ENCODE data around the gene VIT. TPM values are rescaled to one million over a fixed set of nuclear protein-coding genes. Genes with fewer than 3 reads are reported as not detected.

The VIT gene
- polyA plus RNA-seq, 1 of the 3 experiments (the other 2 are of a cell fraction), result not detected

DNA sequence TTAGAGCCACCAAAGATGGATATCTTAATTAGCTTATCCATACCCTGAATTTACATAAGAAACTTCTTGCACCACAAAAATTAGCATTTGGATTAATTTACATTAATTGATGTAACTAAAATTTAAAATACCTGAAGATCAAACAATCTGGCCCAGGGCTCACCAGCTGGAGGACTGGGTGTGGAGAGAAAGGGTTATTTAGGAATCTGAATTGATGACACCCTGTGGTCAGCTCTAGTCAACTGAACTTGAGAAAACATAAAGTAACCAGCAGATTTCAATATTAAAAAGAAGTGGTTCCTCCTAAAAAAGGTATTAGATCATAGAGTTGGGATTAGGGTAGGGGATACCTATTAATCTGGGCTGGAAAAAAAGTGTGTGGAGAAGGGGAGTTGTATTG is 147.3 kb downstream of the VIT start:
- ChIA-PET POLR2A (no interaction called here), CTCF (interaction anchor here (0.7 to 1.5 kb wide), 4 partner anchors 9 to 75 kb away, joined by 3 to 5 read pairs (median 3); no protein-coding TSS in a partner anchor)
- DNase-seq, result no peak
- H2AFZ ChIP-seq (ENCODE audit: low read depth), result no peak overlapping the region
- no peaks in the 10 kb centered on the region for H3K79me2 ChIP-seq (ENCODE audit: insufficient read depth)
- no peaks in the 10 kb centered on the region for H3K9me3 ChIP-seq
- H3K4me3 ChIP-seq (ENCODE audit: low read depth in 2 of 2, low read length in 1 of 2), result no peak overlapping the region
- peaks cover 41 to 50% of the 10 kb centered on the region in 2 experiments for H3K36me3 ChIP-seq (replicated peaks in 1 of 2; ENCODE audit: control insufficient read depth in 1 of 2, insufficient read depth in 2 of 2, low read length in 1 of 2)
- H3K27me3 ChIP-seq (ENCODE audit: insufficient read depth), result no peaks in the 10 kb centered on the region
- H3K9me2 ChIP-seq, result no peaks in the 10 kb centered on the region
- H4K20me1 ChIP-seq (ENCODE audit: insufficient read depth), result no peaks in the 10 kb centered on the region
- peaks cover 2% of the 10 kb centered on the region for H3F3A ChIP-seq (replicated peaks; ENCODE audit: insufficient read depth)
- H3K9ac ChIP-seq, result no peak overlapping the region
- no peaks in the 10 kb centered on the region for H3K4me1 ChIP-seq (ENCODE audit: control insufficient read depth in 1 of 2, insufficient read depth in 2 of 2, low read depth in 1 of 2, low read length in 1 of 2)
- H3K4me2 ChIP-seq, result no peak overlapping the region
- H3K27ac ChIP-seq (ENCODE audit: low read depth in 2 of 2, low read length in 1 of 2), result no peak overlapping the region
- TF ChIP-seq, protein P1, sequence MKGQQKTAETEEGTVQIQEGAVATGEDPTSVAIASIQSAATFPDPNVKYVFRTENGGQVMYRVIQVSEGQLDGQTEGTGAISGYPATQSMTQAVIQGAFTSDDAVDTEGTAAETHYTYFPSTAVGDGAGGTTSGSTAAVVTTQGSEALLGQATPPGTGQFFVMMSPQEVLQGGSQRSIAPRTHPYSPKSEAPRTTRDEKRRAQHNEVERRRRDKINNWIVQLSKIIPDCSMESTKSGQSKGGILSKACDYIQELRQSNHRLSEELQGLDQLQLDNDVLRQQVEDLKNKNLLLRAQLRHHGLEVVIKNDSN (IDR thresholded peaks at IDR 0.05; ENCODE audit: borderline replicate concordance, low read depth), result no peak
- TF ChIP-seq NRF1 (IDR thresholded peaks at IDR 0.05; ENCODE audit: low read depth, low read length) (no peak), GATA2 (CRISPR knock-in tag; IDR thresholded peaks at IDR 0.05) (no peak), ELF1 (IDR thresholded peaks at IDR 0.05) (no peak), POLR2AphosphoS5 (IDR thresholded peaks at IDR 0.05; ENCODE audit: low read depth, low read length) (no peak), TCF12 (IDR thresholded peaks at IDR 0.05) (no peak), RAD21 (IDR thresholded peaks at IDR 0.05; ENCODE audit: low read length) (no peak), FOXJ3 (CRISPR knock-in tag; IDR thresholded peaks at IDR 0.05) (no peak), TEAD4 (IDR thresholded peaks at IDR 0.05; ENCODE audit: borderline replicate concordance, insufficient read depth) (no peak), YY1 (IDR thresholded peaks at IDR 0.05; ENCODE audit: low read depth) (no peak), MXI1 (IDR thresholded peaks at IDR 0.05; ENCODE audit: low read depth, low read length) (no peak), EZH2phosphoT487 (IDR thresholded peaks at IDR 0.05; ENCODE audit: borderline replicate concordance, low read depth) (no peak), FOSL2 (IDR thresholded peaks at IDR 0.05; ENCODE audit: borderline replicate concordance, low read depth) (no peak), SIN3A (IDR thresholded peaks at IDR 0.05; ENCODE audit: borderline replicate concordance, low read depth, low read length) (no peak), RXRA (IDR thresholded peaks at IDR 0.05; ENCODE audit: borderline replicate concordance, low read depth) (no peak), TAF1 (IDR thresholded peaks at IDR 0.05; ENCODE audit: borderline replicate concordance, low read depth, low read length) (no peak)
- TF ChIP-seq, protein P2, sequence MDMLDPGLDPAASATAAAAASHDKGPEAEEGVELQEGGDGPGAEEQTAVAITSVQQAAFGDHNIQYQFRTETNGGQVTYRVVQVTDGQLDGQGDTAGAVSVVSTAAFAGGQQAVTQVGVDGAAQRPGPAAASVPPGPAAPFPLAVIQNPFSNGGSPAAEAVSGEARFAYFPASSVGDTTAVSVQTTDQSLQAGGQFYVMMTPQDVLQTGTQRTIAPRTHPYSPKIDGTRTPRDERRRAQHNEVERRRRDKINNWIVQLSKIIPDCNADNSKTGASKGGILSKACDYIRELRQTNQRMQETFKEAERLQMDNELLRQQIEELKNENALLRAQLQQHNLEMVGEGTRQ (IDR thresholded peaks at IDR 0.05; ENCODE audit: borderline replicate concordance, low read depth, low read length), result no peak
- TF ChIP-seq, protein P3, sequence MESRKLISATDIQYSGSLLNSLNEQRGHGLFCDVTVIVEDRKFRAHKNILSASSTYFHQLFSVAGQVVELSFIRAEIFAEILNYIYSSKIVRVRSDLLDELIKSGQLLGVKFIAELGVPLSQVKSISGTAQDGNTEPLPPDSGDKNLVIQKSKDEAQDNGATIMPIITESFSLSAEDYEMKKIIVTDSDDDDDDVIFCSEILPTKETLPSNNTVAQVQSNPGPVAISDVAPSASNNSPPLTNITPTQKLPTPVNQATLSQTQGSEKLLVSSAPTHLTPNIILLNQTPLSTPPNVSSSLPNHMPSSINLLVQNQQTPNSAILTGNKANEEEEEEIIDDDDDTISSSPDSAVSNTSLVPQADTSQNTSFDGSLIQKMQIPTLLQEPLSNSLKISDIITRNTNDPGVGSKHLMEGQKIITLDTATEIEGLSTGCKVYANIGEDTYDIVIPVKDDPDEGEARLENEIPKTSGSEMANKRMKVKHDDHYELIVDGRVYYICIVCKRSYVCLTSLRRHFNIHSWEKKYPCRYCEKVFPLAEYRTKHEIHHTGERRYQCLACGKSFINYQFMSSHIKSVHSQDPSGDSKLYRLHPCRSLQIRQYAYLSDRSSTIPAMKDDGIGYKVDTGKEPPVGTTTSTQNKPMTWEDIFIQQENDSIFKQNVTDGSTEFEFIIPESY (IDR thresholded peaks at IDR 0.05; ENCODE audit: borderline replicate concordance, low read depth), result no peak

Data from SK-N-SH (cell line).